GM10266 (cell line): ENCODE measurements around the gene PHLDB2.

ENCODE experiments used
- DNase-seq: peaks from one replicate; pipeline ENCODE4 v3.0.0; 2012; ENCODE audit errors: extremely low spot score
- TF ChIP-seq, protein P1 (sequence below): IDR thresholded peaks from 2 replicates; pipeline ENCODE4 v1.5.1; 2012; ENCODE audit warnings: mild to moderate bottlenecking, low read depth; ENCODE audit not compliant: control insufficient read depth, insufficient read depth; ENCODE audit errors: missing control alignments

The PHLDB2 gene

DNA sequence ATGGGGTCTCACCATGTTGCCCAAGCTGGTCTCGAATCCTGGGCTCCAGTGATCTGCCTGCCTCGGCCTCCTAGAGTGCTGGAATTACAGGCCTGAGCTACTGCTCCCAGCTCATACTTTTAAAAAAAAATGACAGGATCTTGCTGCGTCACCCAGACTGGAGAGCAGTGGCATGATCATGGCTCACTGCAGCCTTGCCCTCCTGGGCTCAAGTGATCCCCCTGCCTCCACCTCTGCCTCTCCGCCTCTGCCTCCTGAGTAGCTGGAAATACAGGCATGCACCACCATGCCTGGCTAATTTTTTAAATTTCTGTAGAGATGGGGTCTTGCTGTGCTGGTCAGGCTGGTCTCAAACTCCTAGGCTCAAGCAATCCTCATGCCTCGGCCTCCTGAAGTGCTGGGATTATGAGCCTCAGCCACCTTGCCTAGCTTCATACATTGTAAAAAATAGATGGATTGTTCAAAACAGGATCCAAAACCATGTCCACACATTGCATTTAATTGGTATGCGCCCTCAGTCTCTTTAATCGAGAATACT, 8.9 kb downstream of the PHLDB2 start:
- no peak for DNase-seq
- TF ChIP-seq, protein P1, sequence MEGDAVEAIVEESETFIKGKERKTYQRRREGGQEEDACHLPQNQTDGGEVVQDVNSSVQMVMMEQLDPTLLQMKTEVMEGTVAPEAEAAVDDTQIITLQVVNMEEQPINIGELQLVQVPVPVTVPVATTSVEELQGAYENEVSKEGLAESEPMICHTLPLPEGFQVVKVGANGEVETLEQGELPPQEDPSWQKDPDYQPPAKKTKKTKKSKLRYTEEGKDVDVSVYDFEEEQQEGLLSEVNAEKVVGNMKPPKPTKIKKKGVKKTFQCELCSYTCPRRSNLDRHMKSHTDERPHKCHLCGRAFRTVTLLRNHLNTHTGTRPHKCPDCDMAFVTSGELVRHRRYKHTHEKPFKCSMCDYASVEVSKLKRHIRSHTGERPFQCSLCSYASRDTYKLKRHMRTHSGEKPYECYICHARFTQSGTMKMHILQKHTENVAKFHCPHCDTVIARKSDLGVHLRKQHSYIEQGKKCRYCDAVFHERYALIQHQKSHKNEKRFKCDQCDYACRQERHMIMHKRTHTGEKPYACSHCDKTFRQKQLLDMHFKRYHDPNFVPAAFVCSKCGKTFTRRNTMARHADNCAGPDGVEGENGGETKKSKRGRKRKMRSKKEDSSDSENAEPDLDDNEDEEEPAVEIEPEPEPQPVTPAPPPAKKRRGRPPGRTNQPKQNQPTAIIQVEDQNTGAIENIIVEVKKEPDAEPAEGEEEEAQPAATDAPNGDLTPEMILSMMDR: no peak

DNA sequence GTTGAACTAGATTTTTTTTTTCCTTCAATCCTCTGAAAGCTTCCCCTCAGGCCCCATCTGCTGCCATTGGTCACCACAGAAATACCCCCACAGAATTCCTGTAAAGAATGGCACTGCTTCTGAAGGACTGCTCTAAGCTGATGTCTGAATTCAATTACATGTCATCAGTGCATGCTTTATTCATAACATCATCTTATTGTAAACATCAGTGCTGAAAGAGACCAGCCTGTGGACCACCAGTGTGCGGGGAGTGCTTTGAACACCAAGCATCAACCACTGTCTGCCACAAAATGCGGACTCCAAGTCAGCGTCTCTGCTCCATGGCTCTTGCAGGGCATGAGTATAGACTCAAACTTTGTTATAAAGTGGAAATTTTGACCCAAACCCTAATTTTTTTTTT, 11.6 kb downstream of the PHLDB2 start:
- DNase-seq: no peak
- TF ChIP-seq, protein P1: no peak

DNA sequence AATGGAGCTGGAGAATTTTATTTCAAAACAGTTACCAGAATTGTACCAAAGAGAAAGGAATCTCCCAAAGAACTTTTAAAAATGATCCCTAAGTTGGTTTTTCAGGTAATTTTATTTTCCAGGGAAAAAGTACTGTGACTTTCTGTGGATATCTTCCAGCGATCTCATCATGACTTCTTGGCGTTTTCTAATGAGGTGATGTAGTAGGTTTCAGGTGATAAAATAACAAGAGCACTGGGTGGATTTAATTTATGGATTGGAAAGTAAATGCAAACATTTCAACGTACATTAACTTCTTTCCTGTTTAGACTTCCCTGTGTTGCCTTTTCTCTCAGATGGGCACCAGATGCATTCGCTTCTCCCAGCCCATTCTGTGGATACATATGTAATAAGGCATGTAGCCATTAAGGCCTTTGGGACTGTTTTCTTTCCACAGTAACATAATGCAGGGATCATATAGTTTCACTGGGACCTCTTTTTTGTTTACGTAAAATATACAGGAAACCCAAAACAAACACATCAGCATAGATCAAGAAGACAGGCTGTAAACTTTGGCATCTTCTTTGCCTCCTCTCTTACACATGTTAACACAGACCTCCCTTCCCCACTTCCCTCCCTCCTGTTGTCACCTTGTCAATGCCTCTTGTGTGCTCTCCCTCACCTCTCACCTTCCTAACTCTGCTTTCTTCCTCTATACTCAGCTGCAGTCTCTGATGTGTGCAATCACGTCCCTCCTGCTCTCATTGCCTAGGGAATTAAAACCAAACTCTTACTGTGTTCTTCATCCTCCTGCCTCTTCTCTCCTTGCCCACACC, 13.0 kb downstream of the PHLDB2 start:
- DNase-seq: no peak
- TF ChIP-seq, protein P1: no peak

DNA sequence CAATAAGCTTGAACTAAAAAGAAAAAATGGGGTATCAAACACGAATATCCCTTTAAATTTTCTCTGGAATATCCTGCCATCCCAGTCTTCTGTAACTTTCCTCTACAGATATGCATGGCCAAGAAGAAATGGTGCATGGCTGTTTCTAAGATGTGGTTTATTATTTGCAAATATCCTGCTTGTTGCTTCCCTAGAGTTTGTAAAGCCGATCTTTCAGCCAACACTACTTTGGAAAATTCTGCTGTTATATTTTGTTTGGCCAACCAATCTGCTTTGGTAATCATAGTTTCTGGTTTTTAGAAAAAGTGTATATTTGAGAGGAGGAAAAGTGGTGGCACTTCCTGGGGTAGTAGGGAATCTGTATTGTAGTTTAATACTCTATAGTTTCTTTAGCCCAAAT, 13.9 kb downstream of the PHLDB2 start:
- DNase-seq: no peak
- TF ChIP-seq, protein P1: no peak

DNA sequence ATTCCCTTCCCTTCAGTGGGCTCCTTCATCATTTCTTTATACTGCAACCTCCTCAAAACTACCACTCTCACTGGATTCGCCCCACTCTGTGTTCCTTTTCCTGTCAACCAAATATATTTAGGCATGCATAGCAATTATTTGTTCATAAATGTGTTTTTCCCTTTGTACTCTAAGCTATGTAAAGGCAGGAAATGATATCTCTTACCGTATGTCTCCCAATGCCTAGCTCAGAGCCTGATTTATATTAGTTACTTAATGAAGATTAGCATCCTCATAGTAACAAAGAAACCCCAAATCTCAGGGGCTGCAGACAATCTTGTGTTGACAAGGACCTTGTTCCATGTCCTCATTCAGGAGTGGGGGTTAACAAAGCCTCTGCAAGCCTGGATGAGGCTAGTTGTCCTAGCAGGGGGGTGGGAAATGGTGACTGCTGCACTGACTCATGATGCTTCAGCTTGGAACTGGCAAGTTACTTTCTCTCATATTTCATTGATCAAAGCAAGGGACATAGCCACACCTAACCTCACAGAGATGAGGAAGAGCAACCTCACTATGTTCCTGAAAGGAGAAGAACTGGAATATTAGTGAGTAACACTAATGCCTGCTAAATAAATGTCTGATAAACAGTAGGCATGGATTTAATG, 15.2 kb downstream of the PHLDB2 start:
- TF ChIP-seq, protein P1: no peak
- no peak for DNase-seq

DNA sequence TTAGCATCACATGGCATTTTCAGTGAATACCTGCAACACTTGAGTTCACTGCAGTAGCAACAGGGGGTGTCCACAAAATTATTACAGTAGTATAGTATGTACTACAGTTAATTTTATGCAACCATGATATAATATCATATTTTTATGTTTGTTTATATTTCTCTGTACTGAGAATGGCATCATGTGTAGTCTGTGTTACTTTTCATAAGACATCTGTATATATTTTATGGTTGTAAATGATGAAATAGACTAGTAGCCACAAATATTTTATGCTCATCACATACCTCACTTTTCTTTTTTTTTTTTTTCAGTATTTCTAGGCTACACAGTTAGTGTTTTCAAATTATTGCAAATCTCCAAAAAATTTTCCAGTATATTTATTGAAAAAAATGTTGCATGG, 22.4 kb downstream of the PHLDB2 start:
- DNase-seq: no peak
- TF ChIP-seq, protein P1: no peak

DNA sequence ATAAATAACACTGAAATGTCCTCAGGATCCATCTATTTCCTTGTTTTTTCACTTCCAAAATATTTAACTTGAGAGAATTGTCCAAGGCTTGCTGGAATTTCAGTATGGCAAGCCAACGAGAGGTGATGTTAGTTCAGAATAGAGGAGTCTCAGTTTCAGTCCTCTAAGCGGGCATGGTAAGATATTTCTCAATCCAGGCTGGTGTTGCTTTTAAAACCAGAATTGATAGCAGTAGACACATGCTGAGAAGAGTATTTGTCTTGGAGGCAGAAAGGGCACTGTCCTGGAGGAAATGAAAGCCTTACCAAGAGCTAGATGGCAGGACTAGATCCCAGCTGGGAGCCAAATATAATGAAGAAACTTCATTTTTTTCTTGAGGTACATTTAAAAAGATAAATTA, 23.1 kb downstream of the PHLDB2 start:
- TF ChIP-seq, protein P1: no peak
- no peak for DNase-seq
